Endothelial cell of umbilical vein (primary cell): Measurements from ENCODE around the gene TSPAN4.

Source experiments
- POLR2A ChIP-seq: IDR thresholded peaks from 2 replicates; pipeline ENCODE4 v1.6.1; 2012; ENCODE audit warnings: low read depth, mild to moderate bottlenecking, control low read depth, low read length
- POLR2AphosphoS5 ChIP-seq: IDR thresholded peaks from 2 replicates; pipeline ENCODE4 v1.6.1; 2012; ENCODE audit warnings: low read depth, mild to moderate bottlenecking, control low read depth, low read length, moderate library complexity; ENCODE audit not compliant: insufficient read depth
- TF ChIP-seq, protein P1 (sequence below), 2 donors: IDR thresholded peaks; 1 replicate in 1 of 2; 2 replicates in 1 of 2; pipeline ENCODE4 v1.5.1; 2011; ENCODE audit warnings: low read length in 2 of 2, mild to moderate bottlenecking in 2 of 2, moderate library complexity in 2 of 2, control low read depth in 1 of 2, inconsistent platforms in 1 of 2, low read depth in 1 of 2; ENCODE audit not compliant: insufficient read depth in 1 of 2; ENCODE audit errors: extremely low read depth in 1 of 2

DNA sequence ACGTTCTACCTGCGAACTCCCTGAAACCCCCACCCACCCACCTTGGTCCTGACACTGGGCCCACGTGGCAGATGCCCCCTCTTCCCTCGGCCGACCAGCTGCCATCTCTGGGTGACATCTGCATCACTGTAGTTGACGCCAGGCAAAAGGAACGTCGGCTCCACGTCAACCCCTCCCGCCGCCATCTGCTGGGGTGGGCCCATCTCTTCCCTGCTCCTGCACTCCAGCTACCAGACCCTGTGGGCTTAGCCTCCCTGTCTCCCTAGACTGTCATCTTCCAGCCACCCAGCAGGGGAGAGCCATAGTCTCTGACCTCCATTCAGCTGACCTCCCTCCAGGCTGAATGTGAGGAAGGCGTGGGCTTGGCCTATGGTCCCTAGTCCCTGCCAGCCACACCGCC, 46.6 kb downstream of the TSPAN4 start:
- no peak for TF ChIP-seq POLR2A
- TF ChIP-seq, protein P1, sequence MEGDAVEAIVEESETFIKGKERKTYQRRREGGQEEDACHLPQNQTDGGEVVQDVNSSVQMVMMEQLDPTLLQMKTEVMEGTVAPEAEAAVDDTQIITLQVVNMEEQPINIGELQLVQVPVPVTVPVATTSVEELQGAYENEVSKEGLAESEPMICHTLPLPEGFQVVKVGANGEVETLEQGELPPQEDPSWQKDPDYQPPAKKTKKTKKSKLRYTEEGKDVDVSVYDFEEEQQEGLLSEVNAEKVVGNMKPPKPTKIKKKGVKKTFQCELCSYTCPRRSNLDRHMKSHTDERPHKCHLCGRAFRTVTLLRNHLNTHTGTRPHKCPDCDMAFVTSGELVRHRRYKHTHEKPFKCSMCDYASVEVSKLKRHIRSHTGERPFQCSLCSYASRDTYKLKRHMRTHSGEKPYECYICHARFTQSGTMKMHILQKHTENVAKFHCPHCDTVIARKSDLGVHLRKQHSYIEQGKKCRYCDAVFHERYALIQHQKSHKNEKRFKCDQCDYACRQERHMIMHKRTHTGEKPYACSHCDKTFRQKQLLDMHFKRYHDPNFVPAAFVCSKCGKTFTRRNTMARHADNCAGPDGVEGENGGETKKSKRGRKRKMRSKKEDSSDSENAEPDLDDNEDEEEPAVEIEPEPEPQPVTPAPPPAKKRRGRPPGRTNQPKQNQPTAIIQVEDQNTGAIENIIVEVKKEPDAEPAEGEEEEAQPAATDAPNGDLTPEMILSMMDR (IDR thresholded peaks at IDR 0.05; ENCODE audit: extremely low read depth in 1 of 2, insufficient read depth in 1 of 2, low read depth in 1 of 2, low read length in 2 of 2), result no peak
- no peak for TF ChIP-seq POLR2AphosphoS5
